ENCODE results near the gene ASB10. TPM values are rescaled to one million over a fixed set of nuclear protein-coding genes. Genes with fewer than 3 reads are reported as not detected.

ASB10 gene
- total RNA-seq, 2 experiments from 2014 or later, result not detected

- Mint-ChIP-seq H3K27ac (no peak overlapping the region), H3K4me3 (no peak overlapping the region), H3K36me3 (ENCODE audit: low read depth) (no peaks in the 10 kb centered on the region), H3K27me3 (peaks cover 15% of the 10 kb centered on the region), H3K4me1 (peaks cover 5% of the 10 kb centered on the region), H3K9me3 (no peaks in the 10 kb centered on the region)
- CTCF ChIA-PET, result no interaction called here
- DNase-seq, result no peak
- POLR2A ChIA-PET, result no interaction called here
Observed at GRCh38 chr7:151192002-151192539, 5.0 kb upstream of the ASB10 start.

DNA sequence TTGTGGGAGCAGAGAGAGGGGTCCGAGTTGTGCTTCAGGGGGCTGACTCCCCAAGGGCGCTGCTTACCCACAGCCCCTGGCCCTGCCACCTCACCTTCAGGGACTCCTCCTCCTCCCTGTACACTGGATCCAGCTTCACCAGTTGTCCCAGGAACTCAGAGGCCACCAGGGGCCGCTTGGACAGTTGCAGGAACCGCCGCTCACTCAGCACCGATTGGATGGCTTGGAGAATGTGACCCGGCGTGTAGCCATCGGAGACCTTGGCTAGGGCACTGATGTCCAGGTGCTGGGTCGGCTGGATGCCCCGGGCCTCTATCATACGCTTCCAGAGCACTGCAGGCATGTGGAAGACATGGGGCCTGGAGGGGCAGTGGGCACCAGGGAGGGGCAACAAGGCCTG, 4.5 kb upstream of the ASB10 start:
- peaks cover 5% of the 10 kb centered on the region for H3K4me1 Mint-ChIP-seq
- POLR2A ChIA-PET, result no interaction called here

GRCh38 chr7:151189038-151189437, 2.0 kb upstream of the ASB10 start:
- ChIA-PET CTCF (no interaction called here), POLR2A (no interaction called here)
- H3K4me3 Mint-ChIP-seq, result no peak overlapping the region
- no peak for DNase-seq
- peaks cover under 1% of the 10 kb centered on the region for H3K4me1 Mint-ChIP-seq
- no peaks in the 10 kb centered on the region for H3K36me3 Mint-ChIP-seq (ENCODE audit: low read depth)
- H3K27me3 Mint-ChIP-seq, result peaks cover 9% of the 10 kb centered on the region
- no peak overlapping the region for H3K27ac Mint-ChIP-seq
- H3K9me3 Mint-ChIP-seq, result no peaks in the 10 kb centered on the region

More for the DNA sequence above, 4.5 kb upstream of the ASB10 start:
- H3K4me3 Mint-ChIP-seq, result no peak overlapping the region
- CTCF ChIA-PET, result no interaction called here
- DNase-seq, result no peak
- H3K27me3 Mint-ChIP-seq, result peaks cover 15% of the 10 kb centered on the region
- no peaks in the 10 kb centered on the region for H3K36me3 Mint-ChIP-seq (ENCODE audit: low read depth)
- no peaks in the 10 kb centered on the region for H3K9me3 Mint-ChIP-seq
- no peak overlapping the region for H3K27ac Mint-ChIP-seq

DNA sequence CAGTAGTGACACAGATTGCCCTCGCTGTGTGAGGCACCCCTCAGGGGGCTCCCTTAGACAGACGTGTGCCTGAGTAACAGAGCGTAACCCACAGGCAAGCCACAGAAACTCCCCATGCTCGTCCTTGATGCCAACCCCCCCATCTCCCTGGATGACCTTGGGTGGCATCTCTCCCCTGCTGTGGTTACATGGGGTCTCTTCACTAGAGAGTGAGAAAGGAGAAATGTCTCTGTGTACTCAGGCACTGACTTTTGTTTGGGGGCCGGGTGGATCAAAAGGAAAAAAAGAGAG, 1.1 kb upstream of the ASB10 start:
- no peaks in the 10 kb centered on the region for H3K4me1 Mint-ChIP-seq
- no peak overlapping the region for H3K27ac Mint-ChIP-seq
- CTCF ChIA-PET, result no interaction called here
- DNase-seq, result no peak
- peaks cover 9% of the 10 kb centered on the region for H3K27me3 Mint-ChIP-seq
- no peaks in the 10 kb centered on the region for H3K36me3 Mint-ChIP-seq (ENCODE audit: low read depth)
- H3K9me3 Mint-ChIP-seq, result no peaks in the 10 kb centered on the region
- H3K4me3 Mint-ChIP-seq, result no peak overlapping the region
- POLR2A ChIA-PET, result no interaction called here

DNA sequence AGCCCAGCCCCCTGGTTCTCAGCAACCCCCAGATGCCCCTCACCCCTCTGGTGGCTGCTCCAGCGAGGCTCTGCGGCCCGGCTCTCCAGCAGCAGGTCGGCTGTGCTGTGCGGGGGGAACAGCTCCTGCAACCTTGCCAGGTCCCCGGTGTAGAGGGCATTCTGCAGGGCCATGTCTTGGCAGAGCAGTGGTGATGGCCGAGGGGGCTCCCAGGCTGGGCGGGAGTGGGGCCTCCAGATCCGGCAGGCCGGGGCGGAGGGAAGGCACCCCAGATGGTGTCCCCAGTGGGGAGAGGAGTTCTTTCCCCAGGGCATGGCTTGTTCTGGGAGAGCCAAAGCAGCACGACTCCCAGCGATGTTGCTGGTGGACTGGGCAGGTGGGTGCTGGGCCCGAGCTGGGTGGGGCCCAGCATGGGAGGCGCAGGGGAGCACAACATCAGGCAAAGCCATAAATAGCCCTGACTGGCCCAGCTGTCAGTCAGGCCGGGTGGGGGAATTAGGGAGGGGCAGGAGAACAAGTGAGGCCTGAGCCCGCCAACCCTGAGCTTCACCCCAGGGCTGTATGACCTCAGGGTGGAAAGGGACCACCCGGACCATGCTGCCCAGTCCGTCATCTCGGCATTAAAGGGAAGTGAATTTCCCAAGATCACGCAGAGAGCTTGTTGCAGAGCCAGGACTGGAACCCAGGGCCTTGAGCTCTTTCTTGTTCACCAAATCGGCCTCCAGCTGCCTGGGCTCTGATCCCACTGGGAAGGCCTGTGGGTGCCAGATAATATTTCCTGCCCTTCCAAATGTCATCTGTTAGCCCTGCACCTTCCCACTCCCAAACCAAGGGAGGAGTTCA, 580 bp upstream of the ASB10 start:
- no peaks in the 10 kb centered on the region for H3K9me3 Mint-ChIP-seq
- no peak overlapping the region for H3K27ac Mint-ChIP-seq
- peaks cover 9% of the 10 kb centered on the region for H3K27me3 Mint-ChIP-seq
- no peak overlapping the region for H3K4me3 Mint-ChIP-seq
- no peaks in the 10 kb centered on the region for H3K4me1 Mint-ChIP-seq
- ChIA-PET CTCF (no interaction called here), POLR2A (no interaction called here)
- no peaks in the 10 kb centered on the region for H3K36me3 Mint-ChIP-seq (ENCODE audit: low read depth)
- no peak for DNase-seq

GRCh38 chr7:151185762-151186639, 1.0 kb downstream of the ASB10 start:
- Mint-ChIP-seq H3K36me3 (ENCODE audit: low read depth) (no peaks in the 10 kb centered on the region), H3K4me1 (no peaks in the 10 kb centered on the region), H3K9me3 (no peaks in the 10 kb centered on the region), H3K27me3 (peaks cover 9% of the 10 kb centered on the region), H3K27ac (no peak overlapping the region), H3K4me3 (no peak overlapping the region)
- ChIA-PET CTCF (no interaction called here), POLR2A (no interaction called here)
- DNase-seq, result no peak

DNA sequence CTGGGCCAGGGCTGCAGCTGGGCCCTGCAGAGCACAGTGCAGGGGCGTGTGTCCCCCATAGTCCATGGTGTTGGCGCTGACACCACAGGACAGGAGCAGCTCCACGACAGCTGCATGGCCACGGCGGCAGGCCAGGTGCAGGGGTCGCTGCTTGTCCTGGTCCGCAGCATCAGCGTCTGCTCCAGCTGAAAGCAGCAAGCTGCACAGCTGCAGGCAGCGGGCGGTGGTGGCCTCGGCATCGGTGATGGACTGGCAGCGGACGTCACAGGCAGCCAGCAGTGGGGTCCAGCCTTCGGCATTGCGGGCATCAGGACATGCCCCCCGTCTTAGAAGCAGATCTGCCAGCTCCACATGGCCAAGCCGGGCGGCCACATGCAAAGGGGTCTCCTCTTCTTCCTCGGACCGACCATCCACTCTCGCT, 6.0 kb downstream of the ASB10 start:
- H3K36me3 Mint-ChIP-seq (ENCODE audit: low read depth), result no peaks in the 10 kb centered on the region
- no peak overlapping the region for H3K4me3 Mint-ChIP-seq
- ChIA-PET CTCF (interaction anchor here (1.1 kb wide), 1 partner anchor 9 kb away, joined by 3 read pairs; no protein-coding TSS in a partner anchor), POLR2A (no interaction called here)
- no peak overlapping the region for H3K27ac Mint-ChIP-seq
- no peak for DNase-seq
- peaks cover 6% of the 10 kb centered on the region for H3K27me3 Mint-ChIP-seq
- no peaks in the 10 kb centered on the region for H3K9me3 Mint-ChIP-seq
- no peaks in the 10 kb centered on the region for H3K4me1 Mint-ChIP-seq

- Mint-ChIP-seq H3K36me3 (ENCODE audit: low read depth) (no peaks in the 10 kb centered on the region), H3K9me3 (no peaks in the 10 kb centered on the region), H3K4me1 (no peaks in the 10 kb centered on the region), H3K27me3 (peaks cover 9% of the 10 kb centered on the region), H3K27ac (no peak overlapping the region), H3K4me3 (no peak overlapping the region)
- no peak for DNase-seq
- ChIA-PET POLR2A (no interaction called here), CTCF (no interaction called here)
Observed at GRCh38 chr7:151179946-151180345, 7.1 kb downstream of the ASB10 start.

GRCh38 chr7:151179287-151179860, 7.7 kb downstream of the ASB10 start:
- Mint-ChIP-seq H3K27ac (no peak overlapping the region), H3K4me3 (no peak overlapping the region), H3K9me3 (no peaks in the 10 kb centered on the region), H3K36me3 (ENCODE audit: low read depth) (no peaks in the 10 kb centered on the region), H3K4me1 (no peaks in the 10 kb centered on the region), H3K27me3 (peaks cover 10% of the 10 kb centered on the region)
- no peak for DNase-seq
- ChIA-PET CTCF (no interaction called here), POLR2A (no interaction called here)

DNA sequence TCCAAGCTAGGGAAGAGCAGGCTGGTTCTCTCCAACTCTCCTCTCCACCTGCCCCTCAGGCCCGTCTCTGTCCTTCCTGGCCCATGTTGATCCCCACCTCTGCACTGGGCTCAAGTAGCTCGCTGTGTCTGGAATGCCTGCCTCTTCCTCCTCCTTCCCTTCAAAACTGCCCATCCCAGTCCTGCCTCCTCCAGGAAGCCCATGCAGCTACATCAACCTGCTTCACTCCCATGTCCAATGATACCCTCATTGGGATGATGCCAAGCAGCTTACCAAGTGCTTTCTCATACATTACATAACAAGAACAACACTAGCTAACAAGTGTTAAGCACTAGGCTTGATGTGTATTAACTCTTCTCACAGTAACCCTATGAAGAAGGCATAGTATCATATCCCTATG, 8.2 kb downstream of the ASB10 start:
- H3K36me3 Mint-ChIP-seq (ENCODE audit: low read depth), result no peaks in the 10 kb centered on the region
- H3K27me3 Mint-ChIP-seq, result peaks cover 10% of the 10 kb centered on the region
- ChIA-PET CTCF (no interaction called here), POLR2A (no interaction called here)
- DNase-seq, result no peak
- H3K9me3 Mint-ChIP-seq, result no peaks in the 10 kb centered on the region
- no peaks in the 10 kb centered on the region for H3K4me1 Mint-ChIP-seq
- H3K27ac Mint-ChIP-seq, result no peak overlapping the region
- no peak overlapping the region for H3K4me3 Mint-ChIP-seq

- H3K27me3 Mint-ChIP-seq, result peaks cover 12% of the 10 kb centered on the region
- ChIA-PET POLR2A (no interaction called here), CTCF (interaction anchor here (1.6 kb wide), 1 partner anchor 11 kb away, joined by 6 read pairs; the partner anchor contains the start of gene GBX1)
- H3K4me3 Mint-ChIP-seq, result no peak overlapping the region
- H3K36me3 Mint-ChIP-seq (ENCODE audit: low read depth), result no peaks in the 10 kb centered on the region
- no peaks in the 10 kb centered on the region for H3K4me1 Mint-ChIP-seq
- no peaks in the 10 kb centered on the region for H3K9me3 Mint-ChIP-seq
- no peak overlapping the region for H3K27ac Mint-ChIP-seq
- DNase-seq, result no peak
Observed at GRCh38 chr7:151178236-151178635, 8.8 kb downstream of the ASB10 start.

- ChIA-PET POLR2A (no interaction called here), CTCF (interaction anchor here (1.1 to 1.6 kb wide), 2 partner anchors 10 to 67 kb away, joined by 3 to 6 read pairs; partner anchors contain the start of gene GBX1)
- no peaks in the 10 kb centered on the region for H3K9me3 Mint-ChIP-seq
- H3K27ac Mint-ChIP-seq, result no peak overlapping the region
- no peak for DNase-seq
- H3K4me3 Mint-ChIP-seq, result no peak overlapping the region
- H3K4me1 Mint-ChIP-seq, result no peaks in the 10 kb centered on the region
- H3K27me3 Mint-ChIP-seq, result peaks cover 20% of the 10 kb centered on the region
- H3K36me3 Mint-ChIP-seq (ENCODE audit: low read depth), result no peaks in the 10 kb centered on the region
Observed at GRCh38 chr7:151177310-151177709, 9.7 kb downstream of the ASB10 start.

DNA sequence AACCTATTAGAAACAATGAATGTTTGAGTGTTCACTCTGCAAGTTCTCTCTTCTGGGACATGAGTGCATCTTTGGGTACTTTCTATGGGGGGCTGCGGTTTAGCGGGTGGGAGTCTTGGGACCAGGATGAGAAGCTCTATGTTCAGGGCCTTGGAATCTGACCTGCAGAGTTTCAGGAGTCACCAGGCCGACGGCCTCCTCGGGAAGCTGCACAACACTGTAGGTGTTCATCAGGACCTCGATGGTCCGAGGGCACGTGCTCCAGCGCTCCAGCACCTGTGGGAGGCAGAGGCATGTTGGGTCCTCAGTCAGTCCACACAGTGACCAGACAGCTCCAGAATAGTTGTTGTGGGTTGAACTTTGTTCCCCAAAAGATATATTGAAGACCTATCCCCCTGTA, 10.6 kb downstream of the ASB10 start:
- no peak overlapping the region for H3K4me3 Mint-ChIP-seq
- peaks cover 24% of the 10 kb centered on the region for H3K27me3 Mint-ChIP-seq
- DNase-seq, result no peak
- H3K9me3 Mint-ChIP-seq, result no peaks in the 10 kb centered on the region
- H3K27ac Mint-ChIP-seq, result no peak overlapping the region
- no peaks in the 10 kb centered on the region for H3K4me1 Mint-ChIP-seq
- POLR2A ChIA-PET, result no interaction called here
- CTCF ChIA-PET, result interaction anchor here (1.1 to 1.6 kb wide), 2 partner anchors 9 to 66 kb away, joined by 3 to 6 read pairs; partner anchors contain the start of gene GBX1
- H3K36me3 Mint-ChIP-seq (ENCODE audit: low read depth), result no peaks in the 10 kb centered on the region

All from activated CD4-positive, alpha-beta T cell treated with anti-CD3 and anti-CD28 coated beads, Interleukin-2, amount 10 ng/mL, durations not matched to agents 7 days and 5 days (primary cell).